ENCODE measurements around the gene MYO5A. TPM values are rescaled to one million over a fixed set of nuclear protein-coding genes. Genes with fewer than 3 reads are reported as not detected.
"Not testable (repeated sequence)": the region's sequence is repeated elsewhere in the genome, so short reads cannot be mapped to it uniquely, and the experiment has no call there.

Gene MYO5A
- total RNA-seq, 1 experiment from 2014 or later: 29.2 TPM

GRCh38 chr15:52285941-52286340 is 242.7 kb downstream of the MYO5A start:
- DNase-seq (ENCODE audit: low spot score); H3K27me3 Mint-ChIP-seq (ENCODE audit: low read depth); POLR2A ChIA-PET; CTCF ChIA-PET; H3K4me3 Mint-ChIP-seq; H3K27ac Mint-ChIP-seq; ATAC-seq: not testable (repeated sequence)
- H3K36me3 Mint-ChIP-seq: peaks cover 33% of the 10 kb centered on the region
- H3K9me3 Mint-ChIP-seq: peaks cover 14% of the 10 kb centered on the region
- peaks cover 33% of the 10 kb centered on the region for H3K4me1 Mint-ChIP-seq

GRCh38 chr15:52284164-52284563 is 244.5 kb downstream of the MYO5A start:
- ATAC-seq (no peak), DNase-seq (ENCODE audit: low spot score) (no peak)
- Mint-ChIP-seq H3K27me3 (ENCODE audit: low read depth) (no peaks in the 10 kb centered on the region), H3K4me1 (peaks cover 18% of the 10 kb centered on the region), H3K27ac (no peak overlapping the region), H3K36me3 (peaks cover 43% of the 10 kb centered on the region), H3K9me3 (peaks cover 14% of the 10 kb centered on the region), H3K4me3 (no peak overlapping the region)
- CTCF ChIA-PET: no interaction called here
- no peak for TF ChIP-seq SOX15 (CRISPR knock-in tag; IDR thresholded peaks at IDR 0.05)
- TF ChIP-seq OVOL2 (CRISPR knock-in tag; IDR thresholded peaks at IDR 0.05; ENCODE audit: borderline replicate concordance): no peak
- no peak for TF ChIP-seq ATF2 (CRISPR knock-in tag; IDR thresholded peaks at IDR 0.05; ENCODE audit: borderline replicate concordance, low read depth)
- TF ChIP-seq RELA (CRISPR knock-in tag; IDR thresholded peaks at IDR 0.05; ENCODE audit: borderline replicate concordance): no peak
- TF ChIP-seq ZNF121 (CRISPR knock-in tag; IDR thresholded peaks at IDR 0.05): no peak
- TF ChIP-seq ZBTB43 (CRISPR knock-in tag; IDR thresholded peaks at IDR 0.05): no peak
- TF ChIP-seq GTF2I (CRISPR knock-in tag; conservative IDR thresholded peaks at IDR 0.05): no peak
- TF ChIP-seq MAX (CRISPR knock-in tag; IDR thresholded peaks at IDR 0.05): no peak
- no peak for TF ChIP-seq GRHL2 (CRISPR knock-in tag; IDR thresholded peaks at IDR 0.05; ENCODE audit: insufficient replicate concordance, severe bottlenecking)
- no peak for TF ChIP-seq EMX1 (CRISPR knock-in tag; IDR thresholded peaks at IDR 0.05)
- no peak for TF ChIP-seq MXD4 (CRISPR knock-in tag; IDR thresholded peaks at IDR 0.05; ENCODE audit: borderline replicate concordance)
- TF ChIP-seq FOXK1 (CRISPR knock-in tag; IDR thresholded peaks at IDR 0.05): no peak
- no peak for TF ChIP-seq MYBL2 (CRISPR knock-in tag; IDR thresholded peaks at IDR 0.05)
- TF ChIP-seq ZNF219 (CRISPR knock-in tag; IDR thresholded peaks at IDR 0.05; ENCODE audit: borderline replicate concordance): no peak
- TF ChIP-seq CBFB (CRISPR knock-in tag; IDR thresholded peaks at IDR 0.05; ENCODE audit: low read depth): no peak
- TF ChIP-seq AFF4 (CRISPR knock-in tag; IDR thresholded peaks at IDR 0.05; ENCODE audit: borderline replicate concordance): no peak
- TF ChIP-seq ZMAT4 (CRISPR knock-in tag; IDR thresholded peaks at IDR 0.05): no peak
- no peak for TF ChIP-seq CREB1 (CRISPR knock-in tag; IDR thresholded peaks at IDR 0.05)
- TF ChIP-seq FOXP1 (CRISPR knock-in tag; IDR thresholded peaks at IDR 0.05; ENCODE audit: borderline replicate concordance): no peak
- TF ChIP-seq JUN (CRISPR knock-in tag; IDR thresholded peaks at IDR 0.05): no peak
- POLR2A ChIA-PET: no interaction called here
